Body of pancreas (tissue), 4 donors: ENCODE data around the gene PLEKHG4B. TPM values are rescaled to one million over a fixed set of nuclear protein-coding genes. Genes with fewer than 3 reads are reported as not detected.

ENCODE experiments used
- ATAC-seq: fragments of 150-250 bp; one replicate; pipeline ENCODE4 v1.9.1; 2016
- DNase-seq, 4 donors: peaks; one replicate each; pipeline ENCODE4 v3.0.0-alpha.2; 2019
- H3K27ac ChIP-seq, 4 donors: fragments of 200-600 bp; sonication (generic); 1 replicate in 3 of 4; 2 replicates in 1 of 4; pipeline versions ENCODE4 v1.5.1 to v1.6.1; 2016 to 2019; ENCODE audit warnings: mild to moderate bottlenecking in 1 of 4, mixed read lengths in 1 of 4, moderate library complexity in 1 of 4
- H3K27me3 ChIP-seq, 2 donors: fragments of 200-600 bp; sonication (generic); one replicate each; pipeline ENCODE4 v1.6.0; 2016; ENCODE audit warnings: mild to moderate bottlenecking in 1 of 2
- H3K36me3 ChIP-seq, 2 donors: fragments of 200-600 bp; sonication (generic); replicated peaks in 1 of 2; 2 replicates each; pipeline ENCODE4 v1.5.1; 2016; ENCODE audit warnings: low read depth in 2 of 2; ENCODE audit not compliant: insufficient read depth in 1 of 2
- H3K4me1 ChIP-seq: fragments of 200-600 bp; sonication (generic); one replicate; pipeline ENCODE4 v1.6.0; 2016
- H3K4me3 ChIP-seq, 2 donors: fragments of 200-600 bp; sonication (generic); 1 replicate in 1 of 2; 2 replicates in 1 of 2; pipeline ENCODE4 v1.5.1; 2016 to 2019
- H3K9me3 ChIP-seq, 3 donors: fragments of 200-600 bp; sonication (generic); 1 replicate in 2 of 3; 2 replicates in 1 of 3; pipeline ENCODE4 v1.5.1; 2016
- POLR2A ChIP-seq, 3 donors: fragments of 450-650 bp; IDR thresholded peaks; one replicate each; pipeline ENCODE4 v1.6.1; 2016; ENCODE audit warnings: antibody characterized with exemption in 3 of 3, mild to moderate bottlenecking in 2 of 3
- WGBS, 2 donors: methylation state at CpG; one replicate each; pipeline ENCODE4 v1.1.5; 2017; 5-methylcytosine and 5-hydroxymethylcytosine counted together
- intact Hi-C: fragments of 100-400 bp; cut with DNase I; formaldehyde crosslinking; loops from one replicate; pipeline ENCODE4 v1.15.1; 2023
- total RNA-seq, 2 donors: library from RNA; depleted of rRNA; stranded (reverse); fragments of >200 nt; gene quantifications; one replicate each; pipeline ENCODE4 v1.1.0, GENCODE V29; 2016
- TF ChIP-seq, protein P1 (sequence below), 7 experiments: fragments of 450-650 bp in 4 of 7; fragments of 200-600 bp in 3 of 7; sonication (generic) in 3 of 7; IDR thresholded peaks; one replicate each; pipeline ENCODE4 v1.5.1; 2016 to 2019; ENCODE audit warnings: antibody characterized with exemption in 7 of 7

PLEKHG4B gene
- total RNA-seq, 2 donors from 2014 or later, result 0.99 to 1.3 TPM

GRCh38 chr5:154236-154635 lies 62.3 kb downstream of the PLEKHG4B start:
- H3K9me3 ChIP-seq, result no peaks in the 10 kb centered on the region
- DNase-seq, result no peak
- H3K27ac ChIP-seq, result no peak overlapping the region
- intact Hi-C loops, result no loop called here
- ATAC-seq, result no peak
- no peaks in the 10 kb centered on the region for H3K36me3 ChIP-seq
- WGBS, 2 donors, result 81 to 83% methylated on average over 10 of the region's 10 CpGs
- H3K4me3 ChIP-seq, result no peak overlapping the region
- no peaks in the 10 kb centered on the region for H3K27me3 ChIP-seq
- TF ChIP-seq, protein P1, sequence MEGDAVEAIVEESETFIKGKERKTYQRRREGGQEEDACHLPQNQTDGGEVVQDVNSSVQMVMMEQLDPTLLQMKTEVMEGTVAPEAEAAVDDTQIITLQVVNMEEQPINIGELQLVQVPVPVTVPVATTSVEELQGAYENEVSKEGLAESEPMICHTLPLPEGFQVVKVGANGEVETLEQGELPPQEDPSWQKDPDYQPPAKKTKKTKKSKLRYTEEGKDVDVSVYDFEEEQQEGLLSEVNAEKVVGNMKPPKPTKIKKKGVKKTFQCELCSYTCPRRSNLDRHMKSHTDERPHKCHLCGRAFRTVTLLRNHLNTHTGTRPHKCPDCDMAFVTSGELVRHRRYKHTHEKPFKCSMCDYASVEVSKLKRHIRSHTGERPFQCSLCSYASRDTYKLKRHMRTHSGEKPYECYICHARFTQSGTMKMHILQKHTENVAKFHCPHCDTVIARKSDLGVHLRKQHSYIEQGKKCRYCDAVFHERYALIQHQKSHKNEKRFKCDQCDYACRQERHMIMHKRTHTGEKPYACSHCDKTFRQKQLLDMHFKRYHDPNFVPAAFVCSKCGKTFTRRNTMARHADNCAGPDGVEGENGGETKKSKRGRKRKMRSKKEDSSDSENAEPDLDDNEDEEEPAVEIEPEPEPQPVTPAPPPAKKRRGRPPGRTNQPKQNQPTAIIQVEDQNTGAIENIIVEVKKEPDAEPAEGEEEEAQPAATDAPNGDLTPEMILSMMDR (IDR thresholded peaks at IDR 0.05), result no peak
- TF ChIP-seq POLR2A (IDR thresholded peaks at IDR 0.05), result no peak
- no peaks in the 10 kb centered on the region for H3K4me1 ChIP-seq

- H3K36me3 ChIP-seq, result no peaks in the 10 kb centered on the region
- WGBS, 2 donors, result 84 to 85% methylated on average over 18 of the region's 18 CpGs
- H3K27ac ChIP-seq, result no peak overlapping the region
- no peak for ATAC-seq
- no peak for DNase-seq
- no peaks in the 10 kb centered on the region for H3K9me3 ChIP-seq
- no peak for TF ChIP-seq POLR2A (IDR thresholded peaks at IDR 0.05)
- TF ChIP-seq, protein P1 (IDR thresholded peaks at IDR 0.05), result no peak
- intact Hi-C loops, result no loop called here
- H3K4me3 ChIP-seq, result no peak overlapping the region
- H3K27me3 ChIP-seq, result no peaks in the 10 kb centered on the region
- no peaks in the 10 kb centered on the region for H3K4me1 ChIP-seq
These were observed 62.9 kb downstream of the PLEKHG4B start for GRCh38 chr5:154826-155225.

GRCh38 chr5:155651-156410 lies 63.9 kb downstream of the PLEKHG4B start:
- no peak overlapping the region for H3K4me3 ChIP-seq
- no peaks in the 10 kb centered on the region for H3K27me3 ChIP-seq
- intact Hi-C loops, result no loop called here
- H3K27ac ChIP-seq, result no peak overlapping the region
- no peaks in the 10 kb centered on the region for H3K36me3 ChIP-seq
- no peaks in the 10 kb centered on the region for H3K4me1 ChIP-seq
- ATAC-seq (no peak), DNase-seq (no peak)
- H3K9me3 ChIP-seq, result no peaks in the 10 kb centered on the region
- no peak for TF ChIP-seq POLR2A (IDR thresholded peaks at IDR 0.05)
- TF ChIP-seq, protein P1 (IDR thresholded peaks at IDR 0.05), result no peak
- 82 to 88% methylated on average over 22 of the region's 23 CpGs for whole genome bisulfite sequencing, 2 donors

DNA sequence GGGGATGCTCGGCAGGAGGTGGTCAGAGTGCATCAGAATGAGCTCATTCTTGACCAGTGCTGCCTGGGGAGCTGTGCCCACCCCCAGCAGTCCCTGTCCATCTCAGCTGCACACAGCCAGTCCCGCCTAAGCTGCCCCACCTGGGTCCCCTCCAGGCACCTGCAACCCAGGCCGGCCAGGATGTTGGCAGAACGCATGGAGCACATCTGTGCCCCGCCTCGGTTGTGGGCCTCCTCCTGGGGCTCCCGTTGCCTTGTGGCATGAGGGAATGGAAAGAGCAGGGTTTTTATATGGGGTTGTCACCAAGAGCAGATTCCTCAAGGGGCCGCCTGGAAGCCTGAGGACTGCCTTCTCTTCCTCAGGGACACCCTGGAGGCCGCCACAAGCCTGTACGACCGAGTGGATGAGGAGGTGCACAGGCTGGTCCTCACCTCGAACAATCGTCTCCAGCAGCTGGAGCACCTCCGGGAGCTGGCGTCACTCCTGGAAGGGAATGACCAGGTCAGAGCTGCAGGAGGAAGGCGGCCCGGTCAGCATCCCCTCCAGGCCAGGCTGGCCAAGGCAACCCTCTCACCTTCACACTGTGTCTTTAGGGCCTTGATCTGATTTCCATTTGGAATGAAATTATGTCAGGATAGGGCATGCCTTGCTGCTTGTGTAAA lies 64.6 kb downstream of the PLEKHG4B start:
- Histone ChIP-seq H3K9me3 (no peaks in the 10 kb centered on the region), H3K36me3 (no peaks in the 10 kb centered on the region), H3K4me1 (no peaks in the 10 kb centered on the region), H3K27me3 (no peaks in the 10 kb centered on the region), H3K27ac (no peak overlapping the region), H3K4me3 (no peak overlapping the region)
- WGBS, 2 donors, result 77 to 81% methylated on average over 16 to 17 of the region's 17 CpGs
- intact Hi-C loops, result no loop called here
- DNase-seq (no peak), ATAC-seq (no peak)
- no peak for TF ChIP-seq POLR2A (IDR thresholded peaks at IDR 0.05)
- TF ChIP-seq, protein P1 (IDR thresholded peaks at IDR 0.05), result no peak
